CD4-positive, alpha-beta T cell treated with Interleukin-4 for 4 hours (primary cell): ENCODE data around the gene CDK3.

Experiments
- DNase-seq: peaks from one replicate; pipeline ENCODE4 v3.0.0-alpha.2; 2020

Gene CDK3

GRCh38 chr17:75994802-75995370, 5.8 kb upstream of the CDK3 start:
- DNase-seq, result no peak

- DNase-seq, result no peak
These were observed 5.2 kb upstream of the CDK3 start for GRCh38 chr17:75995385-75995925.

- peak; percentile 30 for DNase-seq
These were observed 3.7 kb upstream of the CDK3 start for GRCh38 chr17:75996665-75997590.

GRCh38 chr17:75998327-75998795, 2.3 kb upstream of the CDK3 start:
- DNase-seq, result no peak

GRCh38 chr17:76000016-76000754, 470 bp upstream of the CDK3 start:
- peak; percentile 36 for DNase-seq

- no peak for DNase-seq
These were observed 1.4 kb downstream of the CDK3 start for GRCh38 chr17:76002100-76002499.

GRCh38 chr17:76003915-76004314, 3.3 kb downstream of the CDK3 start:
- DNase-seq, result no peak

- no peak for DNase-seq
These were observed 4.2 kb downstream of the CDK3 start for GRCh38 chr17:76004750-76005262.

GRCh38 chr17:76005263-76006149, 4.9 kb downstream of the CDK3 start:
- DNase-seq, result peak; percentile 67

- DNase-seq, result no peak
These were observed 6.6 kb downstream of the CDK3 start for GRCh38 chr17:76007131-76007849.

GRCh38 chr17:76007850-76008165, 7.2 kb downstream of the CDK3 start:
- no peak for DNase-seq

- DNase-seq, result no peak
These were observed 7.6 kb downstream of the CDK3 start for GRCh38 chr17:76008208-76008607.

GRCh38 chr17:76008630-76009425, 8.2 kb downstream of the CDK3 start:
- no peak for DNase-seq

- no peak for DNase-seq
These were observed 8.8 kb downstream of the CDK3 start for GRCh38 chr17:76009447-76009846.

GRCh38 chr17:76009969-76010661, 9.5 kb downstream of the CDK3 start:
- no peak for DNase-seq

GRCh38 chr17:76011951-76012350, 11.3 kb downstream of the CDK3 start:
- no peak for DNase-seq

- no peak for DNase-seq
These were observed 12.8 kb downstream of the CDK3 start for GRCh38 chr17:76013377-76013932.

GRCh38 chr17:76014100-76014924, 13.7 kb downstream of the CDK3 start:
- DNase-seq, result peak; percentile 75

GRCh38 chr17:76014925-76015261, 14.2 kb downstream of the CDK3 start:
- DNase-seq, result no peak
